HG02840 (cell line): Measurements from ENCODE around the gene SLC36A1.

Source experiments
- ATAC-seq: cut with Tn5 transposase; IDR thresholded peaks from one replicate; pipeline ENCODE4 v1.9.1; 2021; ENCODE audit warnings: mild to moderate bottlenecking, moderate library complexity, moderate number of reproducible peaks; ENCODE audit not compliant: unreplicated experiment, low FRiP score

The SLC36A1 gene

GRCh38 chr5:151523335-151523734 is 75.9 kb downstream of the SLC36A1 start:
- no peak for ATAC-seq

GRCh38 chr5:151528153-151528552 is 80.8 kb downstream of the SLC36A1 start:
- ATAC-seq, result no peak

GRCh38 chr5:151528996-151529395 is 81.6 kb downstream of the SLC36A1 start:
- ATAC-seq, result no peak

- ATAC-seq, result no peak
Measured at GRCh38 chr5:151531581-151531980, 84.2 kb downstream of the SLC36A1 start.

GRCh38 chr5:151532416-151532815 is 85.0 kb downstream of the SLC36A1 start:
- ATAC-seq, result no peak

- ATAC-seq, result no peak
Measured at GRCh38 chr5:151534350-151534749, 86.9 kb downstream of the SLC36A1 start.

- no peak for ATAC-seq
Measured at GRCh38 chr5:151537044-151537443, 89.6 kb downstream of the SLC36A1 start.

GRCh38 chr5:151541571-151541970 is 94.2 kb downstream of the SLC36A1 start:
- no peak for ATAC-seq
